C4-2B (cell line): ENCODE measurements around the gene P2RY1.

ENCODE experiments used
- CTCF ChIP-seq: fragments of 450-650 bp; conservative IDR thresholded peaks from 2 replicates; pipeline ENCODE4 v1.5.1; 2017; ENCODE audit warnings: mild to moderate bottlenecking
- ZFX ChIP-seq: fragments of 450-650 bp; IDR thresholded peaks from 2 replicates; pipeline ENCODE4 v1.6.1; 2017

GRCh38 chr3:152879130-152879789 is 44.3 kb downstream of the P2RY1 start:
- no peak for TF ChIP-seq CTCF
- TF ChIP-seq ZFX = no peak
